ENCODE measurements around the gene RPL32. TPM values are rescaled to one million over a fixed set of nuclear protein-coding genes. Genes with fewer than 3 reads are reported as not detected.

RPL32 gene
- total and polyA plus RNA-seq, 9 of the 15 experiments (the other 6 are each of a cell fraction or from before 2014, with no cell fraction given): 2,738 to 6,200 (median 4,286) TPM

DNA sequence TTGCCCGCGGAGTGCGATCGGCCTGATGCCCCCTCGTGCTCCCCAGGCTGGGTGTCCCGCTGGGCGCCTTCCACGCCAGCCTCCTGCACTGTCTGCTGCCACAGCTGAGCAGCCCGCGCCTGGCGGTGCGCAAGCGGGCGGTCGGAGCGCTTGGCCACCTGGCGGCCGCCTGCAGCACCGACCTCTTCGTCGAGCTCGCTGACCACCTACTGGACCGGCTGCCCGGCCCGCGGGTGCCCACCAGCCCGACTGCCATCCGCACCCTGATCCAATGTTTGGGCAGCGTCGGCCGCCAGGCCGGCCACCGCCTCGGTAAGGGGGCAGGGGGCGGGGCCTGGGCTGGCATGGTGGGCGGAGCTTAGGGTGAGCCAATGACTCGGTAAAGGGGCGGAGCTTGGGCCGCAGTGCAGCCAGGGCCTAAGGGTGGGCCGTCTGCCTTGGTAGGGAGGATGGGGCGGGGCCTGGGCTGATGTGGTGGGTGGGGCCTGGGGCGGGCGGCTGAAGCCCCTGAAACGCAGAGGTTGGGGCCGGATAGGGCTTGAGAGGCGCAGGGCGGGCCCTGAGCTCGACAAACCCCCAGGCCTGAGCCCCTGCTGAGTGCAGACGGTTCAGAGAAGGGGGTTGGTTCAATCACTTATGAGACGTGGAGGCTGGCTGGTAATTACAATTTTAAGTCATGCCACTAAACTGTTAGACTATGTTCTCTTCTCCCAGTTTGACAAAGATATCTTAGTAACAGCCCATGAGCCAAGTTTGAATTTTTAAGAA, 31.2 kb downstream of the RPL32 start (continued):
- TF ChIP-seq, protein P1, sequence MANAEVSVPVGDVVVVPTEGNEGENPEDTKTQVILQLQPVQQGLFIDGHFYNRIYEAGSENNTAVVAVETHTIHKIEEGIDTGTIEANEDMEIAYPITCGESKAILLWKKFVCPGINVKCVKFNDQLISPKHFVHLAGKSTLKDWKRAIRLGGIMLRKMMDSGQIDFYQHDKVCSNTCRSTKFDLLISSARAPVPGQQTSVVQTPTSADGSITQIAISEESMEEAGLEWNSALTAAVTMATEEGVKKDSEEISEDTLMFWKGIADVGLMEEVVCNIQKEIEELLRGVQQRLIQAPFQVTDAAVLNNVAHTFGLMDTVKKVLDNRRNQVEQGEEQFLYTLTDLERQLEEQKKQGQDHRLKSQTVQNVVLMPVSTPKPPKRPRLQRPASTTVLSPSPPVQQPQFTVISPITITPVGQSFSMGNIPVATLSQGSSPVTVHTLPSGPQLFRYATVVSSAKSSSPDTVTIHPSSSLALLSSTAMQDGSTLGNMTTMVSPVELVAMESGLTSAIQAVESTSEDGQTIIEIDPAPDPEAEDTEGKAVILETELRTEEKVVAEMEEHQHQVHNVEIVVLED (CRISPR knock-in tag; IDR thresholded peaks at IDR 0.05): no peak
- TF ChIP-seq ZNF316 (IDR thresholded peaks at IDR 0.05) (no peak), LCOR (CRISPR knock-in tag; IDR thresholded peaks at IDR 0.05) (peak; percentile 45; the same call in 1 of the 2 replicates), ETV6 (IDR thresholded peaks at IDR 0.05; ENCODE audit: borderline replicate concordance in 1 of 2, low read depth in 2 of 2, low read length in 1 of 2) (no peak), ETV6 (CRISPR knock-in tag; IDR thresholded peaks at IDR 0.05; ENCODE audit: borderline replicate concordance) (no peak), YY1 (IDR thresholded peaks at IDR 0.05; ENCODE audit: borderline replicate concordance in 1 of 3, control insufficient read depth in 1 of 3, extremely low read depth in 1 of 3, insufficient read depth in 3 of 3, insufficient read length in 1 of 3, insufficient replicate concordance in 2 of 3, low read depth in 1 of 3, low read length in 2 of 3) (no peak), HDAC1 (IDR thresholded peaks at IDR 0.05) (peak in 1 of 2 experiments; percentile 71; a peak in 2 of 4 replicates), ZNF583 (CRISPR knock-in tag; IDR thresholded peaks at IDR 0.05) (no peak), ATF1 (CRISPR knock-in tag; IDR thresholded peaks at IDR 0.05) (no peak), ATF1 (tag; IDR thresholded peaks at IDR 0.05) (peak; percentile 66), WHSC1 (IDR thresholded peaks at IDR 0.05; ENCODE audit: low read length) (no peak), HNRNPL (IDR thresholded peaks at IDR 0.05; ENCODE audit: low read depth, low read length) (peak; percentile 97), ASH1L (IDR thresholded peaks at IDR 0.05; ENCODE audit: borderline replicate concordance, low read depth, partially characterized antibody) (no peak), RBFOX2 (IDR thresholded peaks at IDR 0.05; ENCODE audit: low read depth, low read length) (peak; percentile 63; the same call in 1 of the 2 replicates), POLR3G (IDR thresholded peaks at IDR 0.05; ENCODE audit: extremely low read depth, insufficient read length, insufficient replicate concordance) (no peak)
- TF ChIP-seq, protein P2, sequence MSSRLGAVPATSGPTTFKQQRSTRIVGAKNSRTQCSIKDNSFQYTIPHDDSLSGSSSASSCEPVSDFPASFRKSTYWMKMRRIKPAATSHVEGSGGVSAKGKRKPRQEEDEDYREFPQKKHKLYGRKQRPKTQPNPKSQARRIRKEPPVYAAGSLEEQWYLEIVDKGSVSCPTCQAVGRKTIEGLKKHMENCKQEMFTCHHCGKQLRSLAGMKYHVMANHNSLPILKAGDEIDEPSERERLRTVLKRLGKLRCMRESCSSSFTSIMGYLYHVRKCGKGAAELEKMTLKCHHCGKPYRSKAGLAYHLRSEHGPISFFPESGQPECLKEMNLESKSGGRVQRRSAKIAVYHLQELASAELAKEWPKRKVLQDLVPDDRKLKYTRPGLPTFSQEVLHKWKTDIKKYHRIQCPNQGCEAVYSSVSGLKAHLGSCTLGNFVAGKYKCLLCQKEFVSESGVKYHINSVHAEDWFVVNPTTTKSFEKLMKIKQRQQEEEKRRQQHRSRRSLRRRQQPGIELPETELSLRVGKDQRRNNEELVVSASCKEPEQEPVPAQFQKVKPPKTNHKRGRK (tag; IDR thresholded peaks at IDR 0.05): no peak
- TF ChIP-seq, protein P3, sequence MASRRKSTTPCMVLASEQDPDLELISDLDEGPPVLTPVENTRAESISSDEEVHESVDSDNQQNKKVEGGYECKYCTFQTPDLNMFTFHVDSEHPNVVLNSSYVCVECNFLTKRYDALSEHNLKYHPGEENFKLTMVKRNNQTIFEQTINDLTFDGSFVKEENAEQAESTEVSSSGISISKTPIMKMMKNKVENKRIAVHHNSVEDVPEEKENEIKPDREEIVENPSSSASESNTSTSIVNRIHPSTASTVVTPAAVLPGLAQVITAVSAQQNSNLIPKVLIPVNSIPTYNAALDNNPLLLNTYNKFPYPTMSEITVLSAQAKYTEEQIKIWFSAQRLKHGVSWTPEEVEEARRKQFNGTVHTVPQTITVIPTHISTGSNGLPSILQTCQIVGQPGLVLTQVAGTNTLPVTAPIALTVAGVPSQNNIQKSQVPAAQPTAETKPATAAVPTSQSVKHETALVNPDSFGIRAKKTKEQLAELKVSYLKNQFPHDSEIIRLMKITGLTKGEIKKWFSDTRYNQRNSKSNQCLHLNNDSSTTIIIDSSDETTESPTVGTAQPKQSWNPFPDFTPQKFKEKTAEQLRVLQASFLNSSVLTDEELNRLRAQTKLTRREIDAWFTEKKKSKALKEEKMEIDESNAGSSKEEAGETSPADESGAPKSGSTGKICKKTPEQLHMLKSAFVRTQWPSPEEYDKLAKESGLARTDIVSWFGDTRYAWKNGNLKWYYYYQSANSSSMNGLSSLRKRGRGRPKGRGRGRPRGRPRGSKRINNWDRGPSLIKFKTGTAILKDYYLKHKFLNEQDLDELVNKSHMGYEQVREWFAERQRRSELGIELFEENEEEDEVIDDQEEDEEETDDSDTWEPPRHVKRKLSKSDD (conservative IDR thresholded peaks at IDR 0.05; ENCODE audit: low read length): peak; percentile 20; the same call in 1 of the 2 replicates
- TF ChIP-seq, protein P4, sequence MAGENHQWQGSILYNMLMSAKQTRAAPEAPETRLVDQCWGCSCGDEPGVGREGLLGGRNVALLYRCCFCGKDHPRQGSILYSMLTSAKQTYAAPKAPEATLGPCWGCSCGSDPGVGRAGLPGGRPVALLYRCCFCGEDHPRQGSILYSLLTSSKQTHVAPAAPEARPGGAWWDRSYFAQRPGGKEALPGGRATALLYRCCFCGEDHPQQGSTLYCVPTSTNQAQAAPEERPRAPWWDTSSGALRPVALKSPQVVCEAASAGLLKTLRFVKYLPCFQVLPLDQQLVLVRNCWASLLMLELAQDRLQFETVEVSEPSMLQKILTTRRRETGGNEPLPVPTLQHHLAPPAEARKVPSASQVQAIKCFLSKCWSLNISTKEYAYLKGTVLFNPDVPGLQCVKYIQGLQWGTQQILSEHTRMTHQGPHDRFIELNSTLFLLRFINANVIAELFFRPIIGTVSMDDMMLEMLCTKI (IDR thresholded peaks at IDR 0.05; ENCODE audit: partially characterized antibody): no peak
- TF ChIP-seq, protein P5, sequence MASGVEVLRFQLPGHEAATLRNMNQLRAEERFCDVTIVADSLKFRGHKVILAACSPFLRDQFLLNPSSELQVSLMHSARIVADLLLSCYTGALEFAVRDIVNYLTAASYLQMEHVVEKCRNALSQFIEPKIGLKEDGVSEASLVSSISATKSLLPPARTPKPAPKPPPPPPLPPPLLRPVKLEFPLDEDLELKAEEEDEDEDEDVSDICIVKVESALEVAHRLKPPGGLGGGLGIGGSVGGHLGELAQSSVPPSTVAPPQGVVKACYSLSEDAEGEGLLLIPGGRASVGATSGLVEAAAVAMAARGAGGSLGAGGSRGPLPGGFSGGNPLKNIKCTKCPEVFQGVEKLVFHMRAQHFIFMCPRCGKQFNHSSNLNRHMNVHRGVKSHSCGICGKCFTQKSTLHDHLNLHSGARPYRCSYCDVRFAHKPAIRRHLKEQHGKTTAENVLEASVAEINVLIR (CRISPR knock-in tag; IDR thresholded peaks at IDR 0.05): no peak
